Measurements from ENCODE around the gene FSD1L. TPM values are rescaled to one million over a fixed set of nuclear protein-coding genes. Genes with fewer than 3 reads are reported as not detected.

The FSD1L gene
- total RNA-seq, 4 donors from 2014 or later, result 0.38 to 1.8 (median 1.2) TPM

GRCh38 chr9:105447386-105447813 is 434 bp upstream of the FSD1L start:
- intact Hi-C loops (cut with DNase I), result no loop called here
- WGBS, 2 donors, result 5 to 17% methylated on average over 15 of the region's 16 CpGs
- H3K9me3 ChIP-seq, result no peaks in the 10 kb centered on the region
- H3K27ac ChIP-seq, result peak overlapping the region; percentile 76 to 83 (median 80)
- no peaks in the 10 kb centered on the region for H3K36me3 ChIP-seq
- peak overlapping the region; percentile 65 to 83 (median 71) for H3K4me3 ChIP-seq
- no peak for DNase-seq
- no peak for TF ChIP-seq CTCF (IDR thresholded peaks at IDR 0.05)
- TF ChIP-seq POLR2A (IDR thresholded peaks at IDR 0.05), result no peak
- no peaks in the 10 kb centered on the region for H3K27me3 ChIP-seq
- H3K4me1 ChIP-seq, result peaks cover 4 to 47% (median 15%) of the 10 kb centered on the region in 3 donors

- Histone ChIP-seq H3K4me3 (peak overlapping the region in 2 of 4 donors; percentile 71 to 83), H3K9me3 (no peaks in the 10 kb centered on the region), H3K4me1 (peaks cover 4 to 42% (median 15%) of the 10 kb centered on the region in 3 donors), H3K27me3 (no peaks in the 10 kb centered on the region), H3K36me3 (no peaks in the 10 kb centered on the region), H3K27ac (no peak overlapping the region)
- intact Hi-C loops (cut with DNase I), result no loop called here
- DNase-seq, result no peak
- 26 to 28% methylated on average over 2 of the region's 2 CpGs for WGBS, 2 donors
- no peak for TF ChIP-seq CTCF (IDR thresholded peaks at IDR 0.05)
- TF ChIP-seq POLR2A (IDR thresholded peaks at IDR 0.05), result no peak
Measured at GRCh38 chr9:105449081-105449480, 1.2 kb downstream of the FSD1L start.

- peaks cover 4 to 27% (median 7%) of the 10 kb centered on the region in 3 donors for H3K4me1 ChIP-seq
- no peak overlapping the region for H3K4me3 ChIP-seq
- no peak for DNase-seq
- no peak overlapping the region for H3K27ac ChIP-seq
- H3K9me3 ChIP-seq, result no peaks in the 10 kb centered on the region
- TF ChIP-seq POLR2A (IDR thresholded peaks at IDR 0.05) (no peak), CTCF (IDR thresholded peaks at IDR 0.05) (no peak)
- H3K36me3 ChIP-seq, result no peaks in the 10 kb centered on the region
- intact Hi-C loops (cut with DNase I), result no loop called here
- no peaks in the 10 kb centered on the region for H3K27me3 ChIP-seq
- 84 to 89% methylated on average over 3 of the region's 3 CpGs for WGBS, 2 donors
Measured at GRCh38 chr9:105452185-105452584, 4.4 kb downstream of the FSD1L start.

- Histone ChIP-seq H3K36me3 (no peaks in the 10 kb centered on the region), H3K9me3 (peaks cover 0 to 5% (median 0%) of the 10 kb centered on the region in 3 donors), H3K27ac (no peak overlapping the region), H3K27me3 (no peaks in the 10 kb centered on the region), H3K4me1 (peaks cover 4 to 22% (median 6%) of the 10 kb centered on the region in 3 donors), H3K4me3 (no peak overlapping the region)
- intact Hi-C loops (cut with DNase I), result no loop called here
- no peak for DNase-seq
- no peak for TF ChIP-seq POLR2A (IDR thresholded peaks at IDR 0.05)
- no peak for TF ChIP-seq CTCF (IDR thresholded peaks at IDR 0.05)
- 57 to 83% methylated on average over 2 of the region's 2 CpGs for WGBS, 2 donors
Measured at GRCh38 chr9:105455836-105456475, 8.1 kb downstream of the FSD1L start.

- Histone ChIP-seq H3K36me3 (no peaks in the 10 kb centered on the region), H3K4me1 (peaks cover 4 to 22% (median 6%) of the 10 kb centered on the region in 3 donors), H3K27me3 (no peaks in the 10 kb centered on the region), H3K27ac (no peak overlapping the region), H3K4me3 (no peak overlapping the region), H3K9me3 (peaks cover 0 to 5% (median 0%) of the 10 kb centered on the region in 3 donors)
- intact Hi-C loops (cut with DNase I), result no loop called here
- TF ChIP-seq CTCF (IDR thresholded peaks at IDR 0.05), result no peak
- TF ChIP-seq POLR2A (IDR thresholded peaks at IDR 0.05), result no peak
- DNase-seq, result no peak
- WGBS, 2 donors, result 73 to 81% methylated on average over 8 to 11 of the region's 15 CpGs
Measured at GRCh38 chr9:105457560-105458294, 9.9 kb downstream of the FSD1L start.

Measured in esophagus squamous epithelium (tissue), 5 donors.